ENCODE results near the gene MLLT1.

GRCh38 chr19:6248844-6249243, 30.9 kb downstream of the MLLT1 start:
- TF ChIP-seq CTCF (IDR thresholded peaks at IDR 0.05) (no peak), POLR2A (IDR thresholded peaks at IDR 0.05) (no peak)

Measured in vagina (tissue), 2 donors.